Measurements from ENCODE around the gene C16orf90. TPM values are rescaled to one million over a fixed set of nuclear protein-coding genes. Genes with fewer than 3 reads are reported as not detected.
A peak's percentile ranks its signal among the peaks of the same experiment; 100 is the strongest.

C16orf90 gene
- total RNA-seq, 4 donors from 2014 or later = not detected

DNA sequence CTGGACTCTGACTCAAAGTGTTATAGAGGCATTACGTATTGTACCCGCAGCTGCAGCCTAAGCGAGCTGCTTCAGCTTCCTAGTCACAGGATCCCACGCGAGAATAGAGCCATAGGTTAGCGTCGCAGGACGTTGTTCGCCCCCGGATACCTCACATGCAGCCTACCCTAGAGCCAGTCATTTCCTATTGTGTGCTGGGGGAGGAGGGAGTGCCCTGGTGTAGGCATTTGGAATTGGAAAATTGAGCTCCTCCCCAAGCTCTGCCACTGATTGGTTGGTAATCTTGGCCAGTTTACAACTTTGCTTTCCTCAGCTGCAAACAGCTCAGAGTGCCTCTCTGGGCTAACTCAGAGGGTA is 51.3 kb downstream of the C16orf90 start:
- H3K9me3 ChIP-seq = peaks cover 0 to 13% of the 10 kb centered on the region in 2 donors
- peak overlapping the region; percentile 35 to 59 for H3K27ac ChIP-seq
- intact Hi-C loops (cut with DNase I; ENCODE audit: low total_unique reads) = no loop called here
- H3K36me3 ChIP-seq = no peaks in the 10 kb centered on the region
- no peaks in the 10 kb centered on the region for H3K27me3 ChIP-seq
- no peak for TF ChIP-seq CTCF (IDR thresholded peaks at IDR 0.05)
- no peaks in the 10 kb centered on the region for H3K4me1 ChIP-seq
- no peak for DNase-seq
- peak overlapping the region; percentile 55 to 57 for H3K4me3 ChIP-seq

Small RNAs within 50 kb of the gene (microRNA-seq; reads per million reads assigned to microRNA genes)
- gene MIR6126 (ENCODE audit: borderline microRNAs expressed, borderline replicate concordance) = not detected

Small RNAs within 50 kb of the gene (small RNA-seq; reads per million reads assigned to genes)
- gene MIR6126 = not detected

Other genes with a start within 250 kb of the C16orf90 start
- gene MEFV, start 238.9 kb downstream of the C16orf90 start, total RNA-seq = 10 to 100 TPM in 1 of 4 donors, 1 to 10 TPM in 1, under 1 TPM in 2; 0.21 to 12.0 (median 1.1) TPM
- gene ZNF263, start 212.0 kb downstream of the C16orf90 start, total RNA-seq = 10 to 100 TPM; 13.2 to 82.5 (median 53.9) TPM
- gene TIGD7, start 190.1 kb downstream of the C16orf90 start, total RNA-seq = 10 to 100 TPM in 2 of 4 donors, 1 to 10 TPM in 2; 1.5 to 21.8 (median 10.1) TPM
- gene ZNF75A, start 190.0 kb downstream of the C16orf90 start, total RNA-seq = 10 to 100 TPM in 3 of 4 donors, 1 to 10 TPM in 1; 8.8 to 54.5 (median 30.9) TPM
- gene OR2C1, start 139.6 kb downstream of the C16orf90 start, total RNA-seq = under 1 TPM in 2 of 4 donors, not detected in 2; 0.52 to 0.69 TPM
- 10 to 100 TPM in 3 of 4 donors, 1 to 10 TPM in 1; 1.8 to 27.6 (median 16.1) TPM for gene ZSCAN32, start 94.5 kb downstream of the C16orf90 start, total RNA-seq
- 10 to 100 TPM in 3 of 4 donors, 1 to 10 TPM in 1; 5.6 to 16.2 (median 12.3) TPM for gene ZNF174, start 94.3 kb downstream of the C16orf90 start, total RNA-seq
- gene ZNF597, start 52.0 kb downstream of the C16orf90 start, total RNA-seq = 1 to 10 TPM; 1.3 to 5.2 (median 2.7) TPM
- 10 to 100 TPM; 17.4 to 45.1 (median 27.9) TPM for gene NAA60, start 51.8 kb downstream of the C16orf90 start, total RNA-seq
- 10 to 100 TPM; 33.9 to 55.0 (median 43.1) TPM for gene CLUAP1, start 5.5 kb upstream of the C16orf90 start, total RNA-seq
- 1 to 10 TPM in 1 of 4 donors, under 1 TPM in 3; under 0.01 to 1.5 (median 0.68) TPM for gene NLRC3, start 81.9 kb upstream of the C16orf90 start, total RNA-seq
- 1 to 10 TPM; 1.2 to 6.2 (median 4.8) TPM for gene SLX4, start 116.1 kb upstream of the C16orf90 start, total RNA-seq
- gene DNASE1, start 159.2 kb upstream of the C16orf90 start, total RNA-seq = 10 to 100 TPM in 2 of 4 donors, 1 to 10 TPM in 2; 3.2 to 34.3 (median 13.8) TPM
- gene TRAP1, start 222.0 kb upstream of the C16orf90 start, total RNA-seq = 100 to 1,000 TPM in 2 of 4 donors, 10 to 100 TPM in 2; 54.8 to 119 (median 84.8) TPM

All from uterus (tissue), 4 donors.